HFFc6 (cell line): ENCODE results near the gene RNF14. TPM values are rescaled to one million over a fixed set of nuclear protein-coding genes. Genes with fewer than 3 reads are reported as not detected.

Experiments used
- DNase-seq: peaks from one replicate; pipeline ENCODE4 v3.0.0-alpha.2; 2018
- H3K27ac Mint-ChIP-seq: 2 replicates; pipeline ENCODE4 v1.8.0; 2020; ENCODE audit warnings: mild to moderate bottlenecking, mixed read lengths
- H3K27me3 Mint-ChIP-seq: 2 replicates; pipeline ENCODE4 v1.8.0; 2021; ENCODE audit warnings: mild to moderate bottlenecking, moderate library complexity, mixed read lengths; ENCODE audit not compliant: insufficient read depth
- H3K36me3 Mint-ChIP-seq: 2 replicates; pipeline ENCODE4 v1.8.0; 2021; ENCODE audit warnings: low read depth, mixed read lengths
- H3K4me1 Mint-ChIP-seq: 2 replicates; pipeline ENCODE4 v1.8.0; 2020; ENCODE audit warnings: low read depth, mixed read lengths
- H3K4me3 Mint-ChIP-seq: 2 replicates; pipeline ENCODE4 v1.8.0; 2020; ENCODE audit warnings: mild to moderate bottlenecking, moderate library complexity, mixed read lengths
- H3K9me3 Mint-ChIP-seq: 2 replicates; pipeline ENCODE4 v1.8.0; 2020; ENCODE audit warnings: mild to moderate bottlenecking, mixed read lengths
- CTCF ChIP-seq: fragments of 200-600 bp; sonication (generic); IDR thresholded peaks from 2 replicates; pipeline ENCODE4 v1.5.0; 2021; ENCODE audit warnings: antibody characterized with exemption, mild to moderate bottlenecking
- total RNA-seq, 6 experiments: library from RNA; stranded (reverse); fragmentation: NEBNext Ultra II Directional; extraction: Animal tissue kit (Norgen Biotek cat#: 25700); gene quantifications; 2 replicates in 1 of 6; 3 replicates in 5 of 6; pipeline ENCODE4 v1.2.3, GENCODE V29; 2021

The RNF14 gene
- total RNA-seq, 6 experiments from 2014 or later: 56.0 to 65.5 (median 63.0) TPM

DNA sequence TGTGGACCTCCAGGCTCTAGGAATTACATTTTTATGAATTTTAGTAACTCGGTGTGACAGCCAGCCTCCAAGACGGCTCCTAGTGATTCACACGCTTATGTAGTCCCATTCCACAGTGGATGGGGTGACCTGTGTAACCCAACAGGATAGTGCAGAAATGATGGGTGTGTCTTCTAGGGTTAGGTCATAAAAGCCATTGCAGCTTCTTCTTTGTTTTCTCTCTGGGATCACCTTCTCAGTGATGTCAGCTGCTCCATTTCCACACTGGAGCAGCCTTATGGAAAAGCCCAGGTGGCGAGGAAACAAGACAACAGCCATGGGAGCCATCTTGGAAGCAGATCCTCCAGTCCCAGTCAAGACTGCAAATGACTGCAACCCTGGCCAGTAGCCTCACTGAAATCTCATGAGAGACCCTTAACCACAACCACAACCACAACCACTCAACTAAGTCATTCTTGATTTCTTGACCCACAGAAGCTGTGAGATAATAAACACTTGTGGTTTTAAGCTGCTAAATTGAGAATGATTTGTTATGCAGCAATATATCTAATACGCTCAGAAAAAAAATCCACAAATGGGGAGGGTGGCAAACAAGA lies 49.0 kb downstream of the RNF14 start:
- Mint-ChIP-seq H3K27me3 (no peaks in the 10 kb centered on the region; the same call in none of the 2 replicates), H3K27ac (no peak overlapping the region), H3K9me3 (0 out of 2 replicates have a peak, but pooled peaks cover 4% of the 10 kb centered on the region), H3K4me3 (no peak overlapping the region), H3K36me3 (peaks cover 5% of the 10 kb centered on the region; the same call in 1 of the 2 replicates), H3K4me1 (peaks cover 39% of the 10 kb centered on the region)
- DNase-seq: no peak
- TF ChIP-seq CTCF: no peak

- Mint-ChIP-seq H3K27ac (no peak overlapping the region), H3K36me3 (peaks cover 5% of the 10 kb centered on the region; the same call in 1 of the 2 replicates), H3K9me3 (0 out of 2 replicates have a peak, but pooled peaks cover 4% of the 10 kb centered on the region), H3K4me1 (peaks cover 28% of the 10 kb centered on the region), H3K4me3 (no peak overlapping the region), H3K27me3 (no peaks in the 10 kb centered on the region; the same call in none of the 2 replicates)
- no peak for TF ChIP-seq CTCF
- no peak for DNase-seq
These were observed 51.3 kb downstream of the RNF14 start for GRCh38 chr5:142020122-142020659.

DNA sequence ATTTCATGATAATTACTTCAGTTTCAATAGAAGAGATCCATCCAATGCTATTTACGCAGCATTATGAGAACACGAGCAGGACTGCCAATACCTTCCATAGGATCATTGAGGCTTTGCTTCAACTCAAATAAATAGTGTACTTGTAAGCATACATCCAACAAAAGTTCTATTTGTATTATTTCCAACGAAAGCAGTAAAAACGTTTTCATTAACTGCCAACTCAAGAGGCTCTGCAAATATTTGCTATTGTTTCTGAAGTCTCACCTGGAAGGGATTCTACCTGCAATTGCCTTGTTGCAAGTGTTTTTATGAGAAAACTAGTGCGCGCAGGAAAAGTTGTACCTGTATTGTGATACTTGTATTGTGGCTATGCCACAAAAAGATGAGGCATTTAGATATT lies 54.9 kb downstream of the RNF14 start:
- Mint-ChIP-seq H3K4me1 (peaks cover 24% of the 10 kb centered on the region), H3K9me3 (0 out of 2 replicates have a peak, but pooled peaks cover 4% of the 10 kb centered on the region), H3K27ac (no peak overlapping the region), H3K4me3 (0 out of 2 replicates have a peak overlapping the region, but pooled peaks have one; percentile 93), H3K36me3 (peaks cover 5% of the 10 kb centered on the region; the same call in 1 of the 2 replicates), H3K27me3 (peaks cover 3% of the 10 kb centered on the region)
- DNase-seq: no peak
- TF ChIP-seq CTCF: no peak

DNA sequence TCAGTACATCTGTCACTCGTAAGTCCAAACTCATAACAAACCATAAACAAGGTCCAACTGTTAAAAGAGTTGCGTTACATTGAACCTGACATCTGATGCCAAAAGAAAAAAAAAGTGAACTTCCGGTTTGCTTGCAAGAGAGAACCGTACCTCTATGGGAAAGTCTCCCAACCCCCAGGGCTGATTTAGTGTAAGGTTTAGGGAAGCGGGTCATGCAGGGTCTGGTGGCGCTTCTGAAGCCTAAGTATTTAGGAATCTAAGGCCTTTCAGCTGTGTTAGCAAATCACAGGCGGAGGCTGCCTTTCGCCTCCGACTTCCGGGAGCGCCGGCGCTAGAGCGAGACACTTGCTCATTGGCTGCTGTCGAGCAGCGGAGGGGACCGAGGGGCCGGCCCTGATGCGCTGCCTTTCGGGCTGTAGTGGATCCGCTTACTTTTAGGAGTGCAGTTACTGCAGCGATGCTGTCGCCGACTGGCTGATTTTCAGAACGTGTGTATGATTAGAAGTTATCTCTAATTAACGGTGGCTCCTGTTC lies 55.9 kb downstream of the RNF14 start:
- peak; percentile 80 for DNase-seq

GRCh38 chr5:142025637-142026036 lies 56.7 kb downstream of the RNF14 start:
- TF ChIP-seq CTCF: no peak
- Mint-ChIP-seq H3K27me3 (peaks cover 6% of the 10 kb centered on the region), H3K4me3 (peak overlapping the region; percentile 93), H3K4me1 (peaks cover 24% of the 10 kb centered on the region), H3K9me3 (no peaks in the 10 kb centered on the region), H3K36me3 (no peaks in the 10 kb centered on the region), H3K27ac (peak overlapping the region; percentile 98; the same call in 1 of the 2 replicates)
- no peak for DNase-seq

More for the DNA sequence above, 55.9 kb downstream of the RNF14 start:
- peak overlapping the region; percentile 93 for H3K4me3 Mint-ChIP-seq
- no peak for TF ChIP-seq CTCF
- H3K27me3 Mint-ChIP-seq: peaks cover 3% of the 10 kb centered on the region
- H3K36me3 Mint-ChIP-seq: peaks cover 5% of the 10 kb centered on the region; the same call in 1 of the 2 replicates
- peak overlapping the region; percentile 98 for H3K27ac Mint-ChIP-seq
- H3K9me3 Mint-ChIP-seq: 0 out of 2 replicates have a peak, but pooled peaks cover 4% of the 10 kb centered on the region
- peaks cover 24% of the 10 kb centered on the region for H3K4me1 Mint-ChIP-seq
